HTERT RPE-1 (cell line): Measurements from ENCODE around the gene PCDHA5.

Experiments
- in situ Hi-C: fragments of 300-500 bp; cut with MboI; formaldehyde crosslinking; loops from 4 replicates; pipeline ENCODE4 v1.14.3; 2020; ENCODE audit warnings: low sequenced_read_pairs

Gene PCDHA5

DNA sequence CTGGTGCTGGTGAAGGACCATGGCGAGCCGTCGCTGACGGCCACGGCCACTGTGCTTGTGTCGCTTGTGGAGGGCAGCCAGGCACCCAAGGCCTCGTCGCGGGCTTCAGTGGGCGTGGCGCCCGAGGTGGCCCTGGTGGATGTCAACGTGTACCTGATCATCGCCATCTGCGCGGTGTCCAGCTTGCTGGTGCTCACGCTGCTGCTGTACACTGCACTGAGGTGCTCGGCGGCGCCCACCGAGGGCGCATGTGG lies 36.5 kb downstream of the PCDHA5 start:
- in situ Hi-C loops: no loop called here

DNA sequence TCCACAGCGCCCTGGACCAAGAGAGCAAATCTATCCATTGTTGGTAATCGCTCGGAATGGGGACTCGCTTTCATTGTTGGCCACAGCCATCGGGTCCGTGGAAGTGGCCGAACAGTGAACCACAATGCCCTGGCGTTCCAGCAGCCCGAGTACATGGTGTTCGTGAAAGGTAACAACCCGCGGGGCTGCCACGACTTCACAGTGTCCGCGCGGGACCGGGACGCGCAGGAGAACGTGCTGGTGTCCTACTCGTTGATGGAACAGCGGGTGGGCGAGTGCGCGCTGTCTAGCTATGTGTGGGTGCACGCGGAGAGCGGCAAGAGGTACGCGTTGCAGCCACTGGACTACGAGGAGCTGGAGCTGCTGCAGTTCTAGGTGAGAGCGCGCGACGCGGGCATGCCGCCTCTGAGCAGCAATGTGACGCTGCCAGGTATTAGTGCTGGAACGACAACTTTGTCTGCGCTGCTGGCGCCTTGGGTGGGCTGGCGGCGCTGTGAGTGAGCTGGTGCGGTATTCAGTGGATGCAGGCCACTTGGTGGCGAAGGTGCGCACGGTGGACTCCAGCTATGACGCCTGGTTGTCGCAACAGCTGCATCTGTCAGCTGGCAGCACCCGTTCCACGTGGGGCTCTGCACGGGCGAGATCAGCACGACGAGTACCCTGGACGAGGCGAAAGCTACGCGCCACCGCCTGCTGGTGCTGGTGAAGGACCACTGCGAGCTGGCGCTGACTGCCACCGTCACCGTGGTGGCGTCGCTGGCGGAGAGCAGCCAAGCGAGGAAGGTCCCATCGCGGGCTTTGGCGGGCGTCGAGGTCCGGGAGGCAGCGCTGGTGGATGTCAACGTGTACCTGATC lies 41.3 kb downstream of the PCDHA5 start:
- in situ Hi-C loops: no loop called here

DNA sequence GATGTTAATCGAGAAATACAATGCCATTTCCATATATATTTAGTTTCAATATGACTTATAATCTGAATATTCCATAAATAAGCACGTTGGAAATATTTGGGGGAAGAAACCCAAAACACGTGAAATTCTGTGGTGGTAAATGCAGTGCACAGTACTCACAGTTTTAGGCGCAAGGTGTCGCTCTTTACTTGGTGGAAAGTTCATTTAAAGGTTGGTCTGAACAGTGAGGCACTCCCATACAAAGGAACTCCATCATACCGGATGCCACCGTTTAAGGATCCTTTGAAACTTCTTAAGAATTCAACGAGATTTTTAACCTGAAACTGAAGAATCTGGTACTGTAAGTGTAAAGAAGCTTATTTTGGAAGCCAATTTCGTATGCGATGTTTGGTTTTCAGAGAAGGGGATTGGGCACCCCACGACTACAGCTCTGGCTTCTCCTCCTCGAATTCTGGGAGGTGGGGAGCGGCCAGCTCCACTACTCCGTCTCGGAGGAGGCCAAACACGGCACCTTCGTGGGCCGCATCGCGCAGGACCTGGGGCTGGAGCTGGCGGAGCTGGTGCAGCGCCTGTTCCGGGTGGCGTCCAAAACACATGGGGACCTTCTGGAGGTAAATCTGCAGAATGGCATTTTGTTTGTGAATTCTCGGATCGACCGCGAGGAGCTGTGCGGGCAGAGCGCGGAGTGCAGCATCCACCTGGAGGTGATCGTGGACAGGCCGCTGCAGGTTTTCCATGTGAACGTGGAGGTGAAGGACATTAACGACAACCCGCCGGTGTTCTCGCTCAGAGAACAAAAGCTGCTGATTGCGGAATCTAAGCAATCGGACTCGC lies 47.5 kb downstream of the PCDHA5 start, which contains the start of gene PCDHA11:
Gene PCDHA11 (plus strand): TSS at position 237 of the 834 bp plus-strand sequence. CDS start 147 bp downstream, at position 384.
- in situ Hi-C loops: no loop called here

DNA sequence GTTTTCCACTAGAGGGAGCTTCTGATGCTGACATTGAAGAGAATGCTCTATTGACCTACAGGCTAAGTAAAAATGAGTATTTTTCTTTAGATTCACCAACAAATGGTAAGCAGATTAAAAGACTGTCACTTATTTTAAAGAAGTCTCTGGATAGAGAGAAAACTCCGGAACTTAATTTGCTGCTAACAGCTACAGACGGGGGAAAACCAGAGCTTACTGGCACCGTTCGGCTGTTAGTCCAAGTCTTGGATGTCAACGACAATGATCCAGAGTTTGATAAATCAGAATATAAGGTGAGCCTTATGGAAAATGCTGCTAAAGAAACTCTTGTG lies 48.1 kb downstream of the PCDHA5 start:
- in situ Hi-C loops: no loop called here

DNA sequence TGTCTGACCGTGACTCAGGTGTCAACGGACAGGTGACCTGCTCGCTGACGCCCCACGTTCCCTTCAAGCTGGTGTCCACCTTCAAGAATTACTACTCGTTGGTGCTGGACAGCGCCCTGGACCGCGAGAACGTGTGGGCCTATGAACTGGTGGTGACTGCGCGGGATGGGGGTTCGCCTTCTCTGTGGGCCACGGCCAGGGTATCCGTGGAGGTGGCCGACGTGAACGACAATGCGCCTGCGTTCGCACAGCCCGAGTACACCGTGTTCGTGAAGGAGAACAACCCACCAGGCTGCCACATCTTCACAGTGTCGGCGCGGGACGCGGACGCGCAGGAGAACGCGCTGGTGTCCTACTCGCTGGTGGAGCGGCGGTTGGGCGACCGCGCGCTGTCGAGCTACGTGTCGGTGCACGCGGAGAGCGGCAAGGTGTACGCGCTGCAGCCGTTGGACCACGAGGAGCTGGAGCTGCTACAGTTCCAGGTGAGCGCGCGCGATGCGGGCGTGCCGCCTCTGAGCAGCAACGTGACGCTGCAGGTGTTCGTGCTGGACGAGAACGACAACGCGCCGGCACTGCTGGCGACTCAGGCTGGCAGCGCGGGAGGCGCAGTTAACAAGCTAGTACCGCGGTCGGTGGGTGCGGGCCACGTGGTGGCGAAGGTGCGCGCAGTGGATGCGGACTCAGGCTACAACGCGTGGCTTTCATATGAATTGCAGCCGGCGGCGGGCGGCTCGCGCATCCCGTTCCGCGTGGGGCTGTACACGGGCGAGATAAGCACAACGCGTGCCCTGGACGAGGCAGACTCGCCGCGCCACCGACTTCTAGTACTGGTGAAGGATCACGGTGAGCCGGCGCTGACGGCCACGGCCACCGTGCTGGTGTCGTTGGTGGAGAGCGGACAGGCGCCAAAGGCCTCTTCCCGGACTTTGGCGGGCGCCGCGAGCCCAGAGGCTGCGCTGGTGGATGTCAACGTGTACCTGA lies 49.1 kb downstream of the PCDHA5 start:
- in situ Hi-C loops: no loop called here
